HG02798 (cell line): ENCODE measurements around the gene HECW1.

Source experiments
- ATAC-seq: cut with Tn5 transposase; IDR thresholded peaks from one replicate; pipeline ENCODE4 v1.9.1; 2021; ENCODE audit warnings: mild to moderate bottlenecking; ENCODE audit not compliant: unreplicated experiment, poor library complexity

HECW1 gene

DNA sequence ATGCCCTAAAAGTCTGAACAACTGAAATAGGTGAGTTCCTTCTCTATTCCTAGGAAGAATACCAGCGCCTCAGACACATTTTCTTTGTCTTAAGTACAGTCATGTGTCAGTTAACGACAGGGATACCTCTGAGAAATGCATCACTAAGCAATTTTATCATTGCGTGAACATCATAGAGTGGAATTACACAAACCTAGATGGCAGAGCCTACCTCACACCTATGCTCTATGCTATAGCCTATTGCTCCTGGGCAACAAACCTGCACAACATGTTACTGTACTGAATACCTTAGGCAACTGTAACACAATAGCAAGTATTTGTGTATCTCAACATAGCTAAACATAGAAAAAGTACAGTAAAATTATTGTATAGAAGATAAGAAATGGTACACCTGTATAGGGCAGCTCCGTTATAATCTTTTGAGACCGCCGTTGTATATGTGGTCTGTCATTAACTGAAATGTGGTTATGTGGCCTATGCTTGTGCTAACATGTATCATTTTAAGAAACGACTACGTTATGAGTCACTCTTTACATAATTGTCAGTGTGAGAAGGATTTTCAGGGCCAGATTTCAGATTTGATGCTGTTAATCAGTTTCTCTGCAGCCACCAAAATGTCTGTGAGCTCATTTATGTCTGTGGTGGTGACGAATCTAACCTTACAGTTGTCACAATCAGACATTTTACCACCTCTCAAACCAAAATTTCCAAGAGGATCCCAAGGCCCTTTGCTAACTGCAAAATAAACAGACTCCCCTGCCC, 404.3 kb downstream of the HECW1 start:
- peak; percentile 76 for ATAC-seq

DNA sequence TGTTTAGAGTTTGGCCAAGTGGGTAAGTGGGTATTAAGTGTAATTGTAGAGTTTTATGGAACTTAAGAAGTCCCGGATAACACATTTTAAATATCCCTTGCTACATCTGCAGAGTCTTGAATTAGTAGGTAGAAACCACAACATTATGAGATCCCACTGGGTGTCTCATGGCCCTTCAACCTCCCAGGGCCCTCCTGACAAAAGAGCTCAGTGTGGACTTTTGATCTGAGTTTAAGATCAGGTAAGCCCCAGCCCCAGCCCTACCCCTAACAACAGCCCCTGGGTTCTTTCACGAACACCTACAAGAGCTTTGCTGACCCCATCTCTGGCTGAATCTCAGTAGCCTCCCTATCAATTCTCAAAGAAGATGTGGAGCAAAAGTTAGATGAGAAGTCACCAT, 405.0 kb downstream of the HECW1 start:
- ATAC-seq: no peak

DNA sequence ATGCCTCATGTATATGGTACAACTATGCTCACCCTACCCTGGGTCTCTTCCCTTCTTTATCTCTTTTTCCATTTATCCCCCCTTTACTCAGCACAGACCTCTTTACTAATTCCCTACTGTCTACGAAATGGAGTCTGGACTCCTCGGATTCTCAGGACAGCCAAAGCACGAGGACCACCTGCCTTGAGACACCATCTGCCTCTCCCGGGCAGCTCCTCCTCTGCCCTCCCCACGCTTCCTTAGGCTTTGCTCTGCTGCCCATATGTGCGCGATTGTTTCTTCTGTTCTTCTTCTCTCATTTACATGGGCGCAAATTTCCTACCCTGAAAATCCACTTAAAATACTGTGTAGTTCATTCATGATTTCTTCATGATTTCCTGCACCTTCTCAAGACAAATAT, 407.8 kb downstream of the HECW1 start:
- ATAC-seq: no peak

DNA sequence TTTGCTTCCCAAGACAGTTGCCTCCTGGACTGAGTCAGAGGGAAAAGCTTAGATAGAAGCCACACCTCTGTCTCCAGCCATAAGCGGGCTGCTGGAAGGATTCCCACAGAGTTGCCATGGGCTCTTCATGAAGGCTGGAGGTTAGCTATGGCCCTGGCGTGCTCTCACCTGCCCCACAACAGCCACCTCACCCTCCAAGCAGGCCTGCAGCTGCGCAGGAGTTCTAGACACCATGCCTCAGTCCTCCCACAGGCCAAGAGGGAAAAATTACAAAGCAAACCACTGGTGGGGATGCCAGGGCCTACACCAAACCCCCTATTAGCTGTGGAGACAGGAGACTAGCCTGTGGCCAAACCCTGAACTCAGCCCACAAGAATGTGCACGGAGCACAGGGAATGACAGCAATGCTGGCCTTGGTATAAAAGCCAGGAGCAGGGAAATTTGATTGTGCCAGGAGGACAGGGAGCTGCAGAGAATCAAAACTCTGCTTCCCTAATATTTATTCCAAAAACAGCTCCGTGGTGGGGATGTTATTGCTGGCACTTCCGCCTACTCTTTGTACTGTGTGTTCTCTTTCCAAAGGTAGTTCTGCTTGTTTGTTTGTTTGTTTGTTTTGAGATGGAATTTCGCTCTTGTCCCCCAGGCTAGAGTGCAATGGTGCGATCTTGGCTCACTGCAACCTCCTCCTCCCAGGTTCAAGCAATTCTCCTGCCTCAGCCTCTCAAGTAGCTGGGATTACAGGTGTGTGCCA, 410.1 kb downstream of the HECW1 start:
- no peak for ATAC-seq

DNA sequence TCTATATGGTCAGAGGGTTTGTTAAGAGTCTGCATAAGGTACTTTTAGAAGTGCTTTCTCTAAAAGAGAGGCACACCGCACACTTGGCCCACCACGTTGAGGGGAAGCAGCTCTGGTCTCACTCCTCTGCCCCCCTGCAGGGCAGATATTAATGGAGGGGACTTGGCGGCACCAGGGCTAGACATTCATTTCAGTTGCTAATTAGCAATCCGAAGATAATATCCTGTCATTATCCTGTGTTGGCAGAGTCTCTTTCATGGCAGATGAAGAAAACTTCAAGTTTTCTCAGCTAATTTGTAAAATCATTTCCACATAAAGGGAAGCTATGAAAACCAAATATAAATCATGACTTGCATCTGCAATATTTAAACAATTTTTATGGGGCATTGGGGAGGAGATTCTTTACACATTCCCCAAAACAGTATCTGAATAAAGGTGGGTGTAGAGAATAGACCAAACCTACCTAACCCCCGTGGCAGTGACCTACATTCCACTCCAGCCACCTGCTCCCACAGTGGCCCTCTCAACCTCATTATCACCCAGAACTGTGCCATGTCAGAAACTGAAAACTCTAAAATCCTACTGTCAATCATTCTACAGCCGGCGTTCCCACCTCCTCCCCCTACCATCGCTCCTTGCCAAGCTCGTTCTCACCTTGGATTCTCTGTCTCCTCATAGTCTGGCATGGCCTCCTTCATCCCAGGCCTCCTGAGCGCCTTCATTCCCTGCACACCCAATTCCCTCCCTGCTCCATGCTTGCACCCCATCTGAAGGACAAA, 416.3 kb downstream of the HECW1 start:
- no peak for ATAC-seq

DNA sequence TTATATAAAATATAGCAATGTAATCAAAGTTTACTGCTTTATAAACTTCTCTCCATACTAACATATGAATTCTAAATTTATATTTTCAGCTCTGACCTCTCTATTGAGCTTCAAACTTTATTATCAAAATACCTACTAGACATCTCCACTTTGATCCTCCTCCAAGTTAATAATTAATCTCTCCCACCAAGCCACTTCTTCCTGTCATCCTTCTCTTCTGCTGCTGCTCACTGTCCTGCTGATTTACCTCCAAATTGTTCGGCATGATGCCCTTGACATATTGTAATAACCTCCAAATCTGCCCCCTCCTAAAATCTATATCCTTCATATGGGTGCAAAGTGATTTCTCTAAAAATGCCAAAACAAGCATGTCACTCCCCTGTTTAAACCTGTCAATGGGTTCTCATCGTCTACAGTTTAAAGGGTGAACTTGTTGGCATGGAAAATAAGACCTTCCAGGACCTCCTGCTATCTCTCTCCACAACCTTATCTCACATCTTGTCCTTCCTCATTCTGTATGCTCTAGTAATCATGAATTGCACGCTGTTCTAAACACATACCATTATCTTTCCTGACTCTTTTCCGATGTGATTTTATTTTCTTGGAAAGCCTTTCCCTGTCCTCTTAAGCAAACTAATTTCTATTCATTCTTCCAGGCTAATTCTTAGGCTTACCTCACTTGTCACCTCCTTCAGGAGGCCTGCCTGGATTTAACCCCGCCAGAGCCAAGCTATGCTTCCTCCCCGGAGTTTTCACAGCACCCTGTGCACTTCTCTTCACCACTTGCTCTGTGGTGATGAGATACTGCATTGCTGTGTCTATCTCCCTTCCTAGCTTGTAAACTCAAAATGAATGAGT, 418.3 kb downstream of the HECW1 start:
- no peak for ATAC-seq

DNA sequence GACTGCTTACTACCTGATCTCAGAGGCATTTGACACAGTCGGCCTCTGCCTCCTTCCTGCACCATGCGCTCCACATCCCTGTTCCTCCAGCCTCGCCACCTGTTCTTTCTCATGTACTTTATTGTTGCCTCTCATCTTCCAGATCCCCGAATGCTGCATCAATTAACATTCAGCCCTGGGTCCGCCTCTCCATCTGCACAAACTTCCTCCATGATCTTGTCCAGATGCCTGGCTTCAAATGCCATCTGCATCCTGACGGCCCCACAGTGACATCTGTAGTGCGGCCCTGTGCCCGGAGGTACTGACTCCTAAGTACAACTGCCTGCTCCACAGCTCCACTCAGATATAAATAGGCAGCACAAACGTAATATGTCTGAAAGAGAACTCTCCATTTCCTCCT, 419.3 kb downstream of the HECW1 start:
- ATAC-seq: no peak

DNA sequence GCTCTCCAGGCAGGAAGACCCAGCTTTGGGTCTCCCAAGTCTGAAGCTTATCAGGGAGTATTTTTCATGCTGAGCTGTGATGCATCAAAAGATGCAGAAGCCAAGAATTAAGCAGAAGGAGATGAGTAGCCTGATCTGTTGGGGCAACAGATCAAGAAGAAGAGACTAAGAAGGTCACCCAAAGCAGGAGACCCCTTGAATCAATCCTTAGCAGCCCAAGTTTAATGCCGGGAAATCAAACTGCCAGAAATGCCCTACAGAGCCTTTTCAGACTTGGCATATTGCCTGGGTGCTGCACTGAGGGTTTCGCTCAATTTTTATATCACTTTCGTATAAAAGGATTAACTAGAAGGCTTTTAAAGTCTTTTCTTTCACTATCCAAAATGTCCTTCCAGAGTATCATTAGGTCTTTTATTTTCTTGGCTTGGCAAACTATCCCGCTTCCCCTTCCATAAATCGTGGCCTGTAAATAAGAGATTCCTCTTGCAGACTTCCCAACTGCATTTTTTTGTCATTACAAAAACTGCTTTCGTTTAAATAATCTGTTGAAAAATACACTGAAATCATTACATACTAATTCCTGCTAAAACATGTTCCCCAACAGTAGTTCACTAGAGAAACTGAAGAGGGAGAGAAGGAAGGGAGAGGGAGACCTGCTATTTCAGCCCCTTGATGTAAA, 421.5 kb downstream of the HECW1 start:
- ATAC-seq: no peak

DNA sequence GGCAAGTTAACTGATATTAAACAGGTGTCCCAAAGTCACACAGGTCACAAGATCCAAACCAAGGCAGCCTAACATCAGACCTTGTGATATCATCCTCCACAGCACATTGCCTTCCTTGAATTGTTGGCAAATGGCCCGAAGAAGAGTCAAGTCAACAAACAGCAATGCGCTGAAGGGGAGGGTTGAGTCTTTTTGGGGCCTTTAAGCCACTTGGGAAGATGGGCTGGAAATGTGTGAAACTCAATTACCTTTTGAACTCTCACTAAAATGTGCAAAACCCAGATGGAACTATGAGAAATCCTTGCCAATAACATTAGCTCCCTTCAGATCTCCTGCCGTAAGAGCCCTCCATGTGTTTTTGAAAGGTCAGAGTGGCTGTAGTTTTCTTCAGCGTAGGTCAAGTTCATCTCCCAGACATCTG, 422.6 kb downstream of the HECW1 start:
- no peak for ATAC-seq

DNA sequence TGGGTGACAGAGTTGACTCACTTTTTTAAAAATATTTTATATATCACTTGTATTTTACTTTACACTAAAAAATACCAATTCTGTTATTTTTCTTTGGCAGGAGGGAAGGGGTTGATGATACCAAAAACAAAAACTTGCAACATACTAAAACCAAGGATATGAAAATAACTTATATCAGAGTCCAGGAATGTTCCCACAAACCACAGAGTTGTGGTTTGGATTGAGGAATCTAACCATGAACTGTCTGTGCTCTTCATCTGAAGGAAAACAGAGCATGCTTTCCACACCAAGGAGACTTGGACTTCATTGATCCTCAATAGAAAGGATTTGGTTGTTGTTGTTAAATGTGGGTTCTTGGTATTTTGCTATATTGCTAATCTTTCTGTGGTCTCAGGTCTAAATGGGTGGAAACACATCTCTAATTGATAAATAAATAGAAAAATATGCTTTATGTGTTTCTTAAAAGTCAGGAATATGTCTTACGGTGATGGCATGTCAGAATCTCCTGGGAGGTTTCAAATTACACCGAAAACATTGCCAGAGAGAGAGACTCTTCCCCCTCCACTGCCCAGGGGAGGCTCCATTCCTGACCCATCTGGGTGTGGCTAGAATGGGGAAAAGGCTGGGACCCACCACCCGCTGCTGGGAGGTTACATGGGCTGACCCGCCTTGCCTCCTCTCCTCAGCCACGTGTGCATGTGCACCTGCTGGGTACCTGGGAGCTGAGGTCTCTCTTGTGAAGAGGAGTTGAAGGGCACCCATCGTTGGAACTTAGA, 423.6 kb downstream of the HECW1 start:
- no peak for ATAC-seq

DNA sequence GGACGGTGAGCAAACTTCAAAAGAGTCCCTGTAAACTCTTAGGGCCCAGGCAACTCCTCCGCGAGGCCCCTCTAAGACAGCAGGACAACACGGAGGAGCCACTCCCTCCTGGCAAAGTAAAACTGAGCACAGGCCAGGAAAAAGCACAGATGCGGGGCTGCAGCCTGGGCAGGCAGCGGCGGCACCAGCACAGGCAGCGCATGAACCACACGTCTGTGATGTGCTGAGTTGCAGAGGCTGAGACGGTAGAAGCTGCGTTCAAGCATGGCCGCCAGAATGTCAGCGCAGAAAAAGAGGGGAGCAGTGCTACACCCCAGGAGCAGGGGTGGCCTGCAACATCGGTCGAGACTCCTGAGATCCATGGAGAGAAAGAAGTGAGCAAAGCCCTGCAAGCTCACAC, 424.3 kb downstream of the HECW1 start:
- ATAC-seq: no peak

DNA sequence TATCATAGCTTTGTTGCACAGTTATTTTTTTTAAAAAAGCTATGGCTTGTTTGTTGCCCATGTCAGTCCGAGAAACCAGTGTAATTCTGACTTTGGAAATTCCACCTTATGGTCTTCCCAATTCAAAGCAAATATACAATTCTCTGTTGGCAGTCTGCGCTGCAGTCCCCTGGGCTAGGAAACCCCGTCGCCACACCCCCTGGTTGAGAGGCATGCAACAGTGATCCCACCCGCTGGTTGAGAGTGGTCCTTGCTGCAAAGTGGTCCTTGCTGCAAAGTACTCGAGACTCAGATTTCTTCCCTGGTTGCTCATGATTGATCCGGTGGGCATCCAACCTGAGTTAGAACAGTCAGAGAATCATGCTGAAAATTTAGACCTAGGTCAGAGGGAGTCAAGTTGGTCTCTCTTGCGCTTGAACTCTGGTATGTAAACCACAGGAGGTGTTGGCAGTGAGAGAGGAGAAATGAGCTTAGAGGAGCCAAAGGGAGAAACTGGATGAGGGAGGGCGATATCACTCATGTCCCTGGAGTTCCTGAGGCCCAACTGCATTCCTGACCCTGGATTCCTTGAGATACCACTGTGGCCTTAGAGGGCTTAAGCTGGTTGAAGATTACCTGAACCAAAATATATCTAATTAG, 425.4 kb downstream of the HECW1 start:
- ATAC-seq: no peak

DNA sequence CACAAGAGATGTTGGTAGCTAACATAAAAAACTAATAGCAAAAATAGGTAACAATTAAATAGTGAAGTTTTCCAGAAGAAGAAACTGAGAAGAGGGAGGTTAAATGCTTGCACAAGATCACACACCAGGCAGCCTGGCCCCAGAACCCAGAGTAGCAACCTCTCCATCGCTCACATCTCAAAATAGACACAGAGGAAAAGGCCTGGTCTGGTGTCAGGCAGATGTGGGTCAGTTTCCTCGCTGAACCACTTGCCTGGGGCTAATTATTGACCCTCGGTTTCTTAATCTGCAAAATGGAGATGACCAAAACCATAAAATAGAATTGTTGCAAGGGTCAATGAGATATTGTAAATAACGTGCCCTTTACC, 425.9 kb downstream of the HECW1 start:
- no peak for ATAC-seq

DNA sequence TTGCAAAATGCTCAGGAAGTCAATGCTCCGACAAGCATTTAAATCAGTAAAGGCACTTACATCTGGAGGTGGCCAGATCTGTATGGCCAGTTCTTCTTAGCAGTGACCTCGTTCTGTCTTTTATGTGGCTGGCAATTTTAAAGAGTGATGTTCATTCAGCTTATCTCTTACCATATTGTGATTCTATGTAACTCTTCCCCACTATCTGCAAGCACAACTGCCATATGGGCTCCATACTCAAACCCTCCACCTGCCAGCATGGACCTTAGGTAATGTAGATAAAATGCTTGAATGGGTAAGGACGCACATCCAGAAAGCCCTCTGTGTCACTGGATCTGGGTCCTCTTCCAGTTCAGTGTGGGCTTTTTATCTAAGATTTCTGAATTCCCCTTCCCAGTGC, 428.0 kb downstream of the HECW1 start:
- no peak for ATAC-seq

DNA sequence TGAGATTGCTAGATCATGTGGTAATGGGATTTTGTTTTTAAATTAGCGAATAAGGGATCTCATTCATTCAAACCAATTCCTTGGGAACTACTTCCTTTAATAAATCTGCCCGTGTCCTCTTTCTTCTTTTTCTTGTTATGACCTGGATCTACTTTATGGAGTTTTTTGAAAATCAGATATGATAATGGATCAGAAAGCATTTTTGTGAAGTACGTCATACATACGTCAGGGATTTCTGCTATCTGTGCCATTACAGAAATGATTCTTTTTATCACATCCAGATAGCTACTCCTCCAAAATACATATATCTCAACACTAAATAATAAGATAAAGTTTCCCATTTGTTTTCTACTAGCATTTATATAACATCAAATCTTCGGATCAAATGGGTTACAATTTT, 430.3 kb downstream of the HECW1 start:
- no peak for ATAC-seq

DNA sequence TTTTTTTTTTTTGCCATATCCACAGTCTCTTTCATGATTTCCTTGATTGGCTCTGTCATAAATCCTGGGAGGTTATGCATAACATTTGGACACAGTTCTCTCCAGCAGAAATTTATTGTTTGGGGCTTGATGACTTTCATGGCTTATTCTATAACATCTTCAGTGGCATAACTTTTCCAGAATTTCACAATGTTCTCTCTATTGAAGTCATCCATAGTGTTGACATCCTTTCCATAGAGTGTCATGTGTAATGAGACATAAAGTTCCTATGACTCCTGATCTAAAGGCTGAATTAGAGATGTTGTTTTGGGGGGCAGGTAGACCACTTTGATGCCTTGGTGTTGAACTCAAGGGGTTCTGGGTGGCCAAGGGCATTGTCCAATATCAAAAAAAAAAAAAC, 433.8 kb downstream of the HECW1 start:
- ATAC-seq: no peak

DNA sequence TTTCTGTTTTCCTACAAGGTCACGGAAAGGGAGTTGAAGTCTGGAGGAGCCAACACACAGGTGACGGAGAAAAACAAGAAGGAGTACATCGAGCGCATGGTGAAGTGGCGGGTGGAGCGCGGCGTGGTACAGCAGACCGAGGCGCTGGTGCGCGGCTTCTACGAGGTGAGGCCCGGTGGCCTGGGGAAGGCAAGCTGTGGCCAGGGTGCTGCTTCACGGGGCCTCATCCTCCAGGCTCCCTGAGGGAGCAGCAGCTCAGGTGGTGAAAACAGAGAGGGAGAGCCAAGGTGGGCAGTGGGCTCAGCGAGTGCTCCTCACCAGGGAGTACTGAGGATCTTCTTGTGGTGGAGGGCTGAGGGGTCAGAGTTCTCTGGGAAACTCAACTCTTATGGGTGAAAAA, 438.0 kb downstream of the HECW1 start:
- no peak for ATAC-seq

DNA sequence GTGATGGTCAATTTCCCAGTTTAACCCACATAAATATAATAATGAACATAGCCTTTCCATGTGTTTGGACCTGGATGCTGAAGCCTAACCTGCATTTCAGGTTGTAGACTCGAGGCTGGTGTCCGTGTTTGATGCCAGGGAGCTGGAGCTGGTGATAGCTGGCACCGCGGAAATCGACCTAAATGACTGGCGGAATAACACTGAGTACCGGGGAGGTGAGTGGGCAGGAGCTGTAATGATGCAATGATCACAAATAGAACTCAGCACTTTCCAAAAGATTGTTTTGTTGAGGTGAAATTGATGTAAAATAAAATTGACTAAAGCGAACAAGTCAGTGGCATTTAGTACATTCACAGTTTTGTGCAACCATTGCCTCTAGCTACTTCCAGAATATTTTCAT, 439.7 kb downstream of the HECW1 start:
- no peak for ATAC-seq

DNA sequence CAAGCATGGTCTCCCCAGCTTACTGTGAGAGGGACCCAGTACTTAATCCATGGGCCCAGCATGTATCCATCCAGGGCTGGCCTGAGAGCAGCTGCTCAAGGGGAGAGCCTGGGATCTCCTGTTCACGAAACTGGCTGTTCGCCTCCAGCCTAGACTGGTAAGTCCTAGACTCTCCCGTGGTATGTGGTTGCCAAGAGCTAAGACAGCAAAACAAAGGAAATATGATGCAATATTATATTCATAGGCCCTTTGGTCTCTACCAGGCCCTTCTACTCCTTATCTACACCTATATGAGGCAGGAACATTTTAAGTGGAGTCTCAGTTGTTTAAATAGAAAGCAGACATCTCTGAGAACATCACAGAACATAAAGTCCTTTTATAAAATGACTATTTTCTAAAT, 441.6 kb downstream of the HECW1 start:
- ATAC-seq: no peak
